BLaER1 treated with 17β-estradiol and CSF1 and Interleukin-3, amounts not matched to agents 10 nM and 100 nM (cell line): ENCODE results near the gene SFTPA1.
A peak's percentile ranks its signal among the peaks of the same experiment; 100 is the strongest.
"Not testable (repeated sequence)": the region's sequence is repeated elsewhere in the genome, so short reads cannot be mapped to it uniquely, and the experiment has no call there.

Source experiments
- H3K27ac ChIP-seq, 11 experiments: shearing (Covaris generic); formaldehyde crosslinking; 2 replicates each; pipeline ENCODE4 v1.8.1; 2022
- H3K27me3 ChIP-seq, 11 experiments: shearing (Covaris generic); formaldehyde crosslinking; 2 replicates each; pipeline ENCODE4 v1.8.1; 2022
- H3K36me3 ChIP-seq, 11 experiments: shearing (Covaris generic); formaldehyde crosslinking; 2 replicates each; pipeline ENCODE4 v1.8.1; 2022
- H3K4me1 ChIP-seq, 10 experiments: shearing (Covaris generic); formaldehyde crosslinking; 2 replicates each; pipeline ENCODE4 v1.8.1; 2022
- H3K4me2 ChIP-seq, 11 experiments: shearing (Covaris generic); formaldehyde crosslinking; 2 replicates each; pipeline ENCODE4 v1.8.1; 2022
- H3K4me3 ChIP-seq, 10 experiments: shearing (Covaris generic); formaldehyde crosslinking; 2 replicates each; pipeline ENCODE4 v1.8.1; 2022
- H3K9ac ChIP-seq, 11 experiments: shearing (Covaris generic); formaldehyde crosslinking; 2 replicates each; pipeline ENCODE4 v1.8.1; 2022
- H3K9me3 ChIP-seq, 11 experiments: shearing (Covaris generic); formaldehyde crosslinking; replicated peaks in 1 of 11; 2 replicates each; pipeline ENCODE4 v1.8.1; 2022
- H4K20me1 ChIP-seq, 11 experiments: shearing (Covaris generic); formaldehyde crosslinking; 2 replicates each; pipeline ENCODE4 v1.8.1; 2022
- Cebpa-rat ChIP-seq, 11 experiments: shearing (Covaris generic); IDR thresholded peaks; 2 replicates each; pipeline ENCODE4 v1.8.1; 2022

Gene SFTPA1

DNA sequence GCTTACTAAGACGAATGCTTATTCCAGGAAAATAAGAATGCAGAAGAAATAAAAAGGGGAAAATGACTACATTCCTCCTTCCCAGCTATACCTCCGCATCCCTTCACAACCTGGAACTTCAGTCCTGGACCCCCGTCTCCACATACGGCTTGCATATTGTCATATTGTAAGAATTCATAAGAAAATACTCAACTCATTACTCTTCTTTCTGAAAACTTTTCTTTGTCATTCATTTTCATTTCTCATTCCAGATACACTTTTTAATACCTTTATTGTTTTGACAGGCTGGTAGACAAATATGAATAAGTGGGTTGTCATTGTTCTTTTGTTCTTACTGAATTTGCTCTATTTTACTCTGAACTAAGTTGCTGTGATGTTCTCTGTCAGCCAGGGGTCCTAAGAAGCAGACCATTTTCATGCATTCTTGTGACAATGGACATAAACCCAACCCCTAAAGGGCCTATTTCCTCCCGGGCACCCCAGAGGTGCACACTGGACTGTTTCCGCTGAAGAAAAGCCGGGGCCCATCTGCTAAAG lies 27.2 kb upstream of the SFTPA1 start:
- no peak for TF ChIP-seq Cebpa-rat (IDR thresholded peaks at IDR 0.05)
- no peaks in the 10 kb centered on the region for H3K4me1 ChIP-seq
- H3K4me3 ChIP-seq, result no peak overlapping the region
- peaks cover 0 to 9% (median 8%) of the 10 kb centered on the region in 11 experiments; a peak in 13 of 22 replicates for H3K9me3 ChIP-seq
- no peak overlapping the region for H3K9ac ChIP-seq
- no peaks in the 10 kb centered on the region; a peak in 1 of 22 replicates for H3K27me3 ChIP-seq
- H4K20me1 ChIP-seq, result no peaks in the 10 kb centered on the region
- H3K27ac ChIP-seq, result no peak overlapping the region
- H3K36me3 ChIP-seq, result no peaks in the 10 kb centered on the region
- H3K4me2 ChIP-seq, result no peak overlapping the region

- Histone ChIP-seq H3K36me3 (no peaks in the 10 kb centered on the region), H3K27me3 (no peaks in the 10 kb centered on the region)
- no peak for TF ChIP-seq Cebpa-rat (IDR thresholded peaks at IDR 0.05)
These were observed 24.7 kb upstream of the SFTPA1 start for GRCh38 chr10:79585870-79586527.

DNA sequence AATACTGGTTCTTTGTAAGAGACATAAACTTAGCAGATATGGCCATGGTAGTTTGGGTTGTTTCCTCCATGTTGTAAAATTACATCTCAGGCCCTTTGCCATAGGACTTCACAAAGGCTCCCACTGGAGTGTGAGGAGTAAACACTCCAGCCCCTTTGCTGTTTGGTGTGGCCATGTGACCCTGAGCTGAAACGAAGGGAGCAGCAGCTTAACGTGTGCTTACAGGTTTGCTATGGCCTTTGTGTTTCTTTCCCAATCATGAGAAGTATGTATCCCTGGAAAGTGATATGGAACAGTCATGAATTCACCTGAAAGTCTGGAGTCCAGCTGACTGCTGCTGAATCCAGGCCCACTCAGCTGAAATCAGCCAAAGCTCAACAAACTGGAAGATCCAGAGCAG lies 23.8 kb upstream of the SFTPA1 start:
- Histone ChIP-seq H3K9ac (no peak overlapping the region), H3K4me3 (no peak overlapping the region), H3K27ac (no peak overlapping the region), H3K36me3 (no peaks in the 10 kb centered on the region), H3K9me3 (no peaks in the 10 kb centered on the region), H4K20me1 (no peaks in the 10 kb centered on the region), H3K4me1 (no peaks in the 10 kb centered on the region), H3K27me3 (no peaks in the 10 kb centered on the region), H3K4me2 (no peak overlapping the region)
- TF ChIP-seq Cebpa-rat (IDR thresholded peaks at IDR 0.05), result no peak

More at GRCh38 chr10:79585870-79586527, 24.7 kb upstream of the SFTPA1 start:
- Histone ChIP-seq H3K4me2 (no peak overlapping the region), H3K4me3 (no peak overlapping the region), H3K9ac (no peak overlapping the region), H3K4me1 (no peaks in the 10 kb centered on the region), H4K20me1 (no peaks in the 10 kb centered on the region), H3K27ac (no peak overlapping the region), H3K9me3 (no peaks in the 10 kb centered on the region)

DNA sequence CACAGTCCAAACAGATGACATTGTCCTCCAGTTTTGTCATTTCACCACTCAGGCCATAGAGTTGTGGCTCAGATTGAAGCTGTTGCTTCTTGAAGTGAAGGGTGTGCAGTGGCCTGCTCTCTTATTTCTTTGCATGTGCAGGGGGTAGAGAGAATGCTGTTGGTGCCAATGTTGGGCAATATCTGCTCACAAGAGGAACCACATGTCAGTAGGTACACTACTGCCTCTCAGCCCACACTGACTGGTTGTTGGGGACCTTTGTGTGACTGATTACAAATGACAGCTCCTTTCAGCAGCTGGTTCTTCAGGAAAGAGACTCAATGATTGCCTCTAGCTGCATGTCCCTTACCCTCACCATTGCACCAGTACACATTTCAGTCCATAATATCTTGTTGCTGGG lies 21.9 kb upstream of the SFTPA1 start:
- Histone ChIP-seq H3K27ac (no peak overlapping the region), H4K20me1 (no peaks in the 10 kb centered on the region), H3K4me2 (no peak overlapping the region), H3K4me3 (no peak overlapping the region), H3K9ac (no peak overlapping the region), H3K4me1 (no peaks in the 10 kb centered on the region), H3K36me3 (no peaks in the 10 kb centered on the region), H3K27me3 (no peaks in the 10 kb centered on the region), H3K9me3 (no peaks in the 10 kb centered on the region)
- TF ChIP-seq Cebpa-rat (IDR thresholded peaks at IDR 0.05), result no peak

DNA sequence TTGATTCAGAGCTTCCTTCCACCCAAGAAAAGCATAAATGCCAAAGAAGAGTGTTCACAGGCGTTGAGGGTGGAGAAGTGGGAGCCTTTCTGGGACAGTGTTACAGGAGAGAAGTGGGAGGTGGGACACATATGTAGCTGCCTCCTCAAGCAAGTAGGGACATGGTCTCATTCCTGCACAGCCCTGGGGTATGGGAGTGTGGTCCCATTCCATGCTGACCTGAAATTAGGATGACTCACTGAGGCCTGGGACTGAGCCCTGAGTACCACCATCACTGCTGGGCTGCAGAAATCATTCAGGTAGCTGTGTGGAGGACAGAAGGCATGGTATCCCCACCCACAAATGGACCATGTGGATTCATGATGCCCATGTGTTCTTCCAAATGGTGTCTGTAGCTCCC lies 17.4 kb upstream of the SFTPA1 start:
- no peaks in the 10 kb centered on the region for H4K20me1 ChIP-seq
- H3K4me1 ChIP-seq, result no peaks in the 10 kb centered on the region
- peaks cover 0 to 4% (median 0%) of the 10 kb centered on the region in 11 experiments; a peak in 3 of 22 replicates for H3K36me3 ChIP-seq
- H3K9ac ChIP-seq, result no peak overlapping the region
- no peak for TF ChIP-seq Cebpa-rat (IDR thresholded peaks at IDR 0.05)
- H3K27ac ChIP-seq, result no peak overlapping the region
- H3K9me3 ChIP-seq, result peaks cover 19 to 24% (median 21%) of the 10 kb centered on the region in 11 experiments
- no peak overlapping the region for H3K4me2 ChIP-seq
- H3K4me3 ChIP-seq, result no peak overlapping the region
- H3K27me3 ChIP-seq, result no peaks in the 10 kb centered on the region

- H3K4me1 ChIP-seq, H3K4me2 ChIP-seq, H3K4me3 ChIP-seq, H3K27ac ChIP-seq, H4K20me1 ChIP-seq, H3K27me3 ChIP-seq, H3K36me3 ChIP-seq, H3K9ac ChIP-seq: not testable (repeated sequence)
- H3K9me3 ChIP-seq, result peaks cover 28 to 35% (median 33%) of the 10 kb centered on the region in 11 experiments
These were observed 16.2 kb upstream of the SFTPA1 start for GRCh38 chr10:79594565-79594964.

- no peak overlapping the region for H3K4me2 ChIP-seq
- H3K4me3 ChIP-seq, result no peak overlapping the region
- no peak for TF ChIP-seq Cebpa-rat (IDR thresholded peaks at IDR 0.05)
- peaks cover 0 to 4% (median 0%) of the 10 kb centered on the region in 11 experiments; a peak in 3 of 22 replicates for H3K36me3 ChIP-seq
- H3K27ac ChIP-seq, result no peak overlapping the region
- H3K9ac ChIP-seq, result no peak overlapping the region
- no peaks in the 10 kb centered on the region for H4K20me1 ChIP-seq
- H3K4me1 ChIP-seq, result no peaks in the 10 kb centered on the region
- H3K27me3 ChIP-seq, result no peaks in the 10 kb centered on the region
- peaks cover 28 to 40% (median 36%) of the 10 kb centered on the region in 11 experiments for H3K9me3 ChIP-seq
These were observed 15.2 kb upstream of the SFTPA1 start for GRCh38 chr10:79595510-79595909.

GRCh38 chr10:79599644-79600043 lies 11.1 kb upstream of the SFTPA1 start:
- H3K9ac ChIP-seq, H3K4me3 ChIP-seq, H3K36me3 ChIP-seq, H3K4me2 ChIP-seq, H4K20me1 ChIP-seq, H3K4me1 ChIP-seq, H3K27me3 ChIP-seq, H3K27ac ChIP-seq: not testable (repeated sequence)
- H3K9me3 ChIP-seq, result peaks cover 28 to 47% (median 36%) of the 10 kb centered on the region in 11 experiments

DNA sequence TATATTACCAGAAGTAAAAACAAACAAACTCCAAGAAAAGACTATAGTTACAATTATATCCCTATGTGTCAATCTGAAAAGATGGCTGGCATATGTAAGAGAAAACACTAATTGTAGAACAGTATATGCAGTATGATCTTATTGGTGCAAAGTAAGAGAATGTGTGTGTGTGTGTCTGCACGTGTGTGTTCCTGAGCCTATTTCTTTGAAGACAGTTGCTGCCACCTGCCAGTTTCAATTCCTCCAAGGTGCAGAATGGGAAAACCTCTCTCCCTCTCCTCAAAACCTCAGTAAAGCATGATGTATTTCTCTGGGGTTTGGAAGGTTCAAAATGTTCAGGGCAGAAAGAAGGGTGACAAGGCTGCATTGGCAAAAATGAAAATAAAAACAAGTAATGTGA lies 8.8 kb upstream of the SFTPA1 start:
- Histone ChIP-seq H3K4me2 (peak overlapping the region in 4 of 11 experiments; percentile 15 to 34 (median 22); a peak in 6 of 22 replicates), H3K27ac (no peak overlapping the region)

DNA sequence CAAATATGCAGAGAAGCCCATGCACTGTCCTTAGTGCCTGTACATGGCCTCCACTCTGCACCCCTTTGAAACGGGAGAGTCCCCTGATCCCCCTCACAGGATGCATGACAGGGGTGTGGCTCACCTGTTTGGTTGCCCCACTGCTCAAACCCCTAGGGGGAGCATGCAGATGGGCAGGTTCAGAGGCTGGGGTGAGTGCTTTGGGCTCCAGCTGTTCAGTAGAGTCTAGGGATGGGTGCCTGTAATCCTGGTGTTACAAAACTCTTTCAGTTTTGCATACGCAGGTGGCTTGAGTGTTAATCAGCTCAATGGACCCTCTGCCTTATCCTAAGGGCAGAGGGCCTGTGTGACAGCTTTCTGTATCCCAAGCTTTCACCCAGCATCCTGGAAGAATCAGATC lies 7.8 kb upstream of the SFTPA1 start:
- TF ChIP-seq Cebpa-rat (IDR thresholded peaks at IDR 0.05), result no peak
- no peak overlapping the region for H3K9ac ChIP-seq
- no peak overlapping the region for H3K4me2 ChIP-seq
- peaks cover 0 to 9% (median 2%) of the 10 kb centered on the region in 10 experiments; a peak in 5 of 20 replicates for H3K4me1 ChIP-seq
- H3K36me3 ChIP-seq, result no peaks in the 10 kb centered on the region; a peak in 2 of 22 replicates
- no peaks in the 10 kb centered on the region for H3K27me3 ChIP-seq
- no peak overlapping the region for H3K4me3 ChIP-seq
- peaks cover 12 to 28% (median 19%) of the 10 kb centered on the region in 11 experiments for H3K9me3 ChIP-seq
- no peak overlapping the region for H3K27ac ChIP-seq
- no peaks in the 10 kb centered on the region for H4K20me1 ChIP-seq

More for the DNA sequence above, 8.8 kb upstream of the SFTPA1 start:
- Histone ChIP-seq H3K4me3 (no peak overlapping the region), H3K9ac (no peak overlapping the region), H3K36me3 (peaks cover 0 to 4% (median 0%) of the 10 kb centered on the region in 11 experiments; a peak in 3 of 22 replicates), H3K9me3 (peaks cover 22 to 38% (median 29%) of the 10 kb centered on the region in 11 experiments), H3K4me1 (peaks cover 0 to 9% (median 2%) of the 10 kb centered on the region in 10 experiments; a peak in 5 of 20 replicates), H4K20me1 (no peaks in the 10 kb centered on the region), H3K27me3 (no peaks in the 10 kb centered on the region)
- no peak for TF ChIP-seq Cebpa-rat (IDR thresholded peaks at IDR 0.05)
